Fibroblast of pulmonary artery (primary cell): ENCODE measurements around the gene MAP7D1.

Experiments
- DNase-seq: peaks from one replicate; pipeline ENCODE4 v3.0.0-alpha.2; 2010; ENCODE audit warnings: low read depth
- H3K4me3 ChIP-seq: replicated peaks from 2 replicates; pipeline ENCODE4 v1.5.1; 2011; ENCODE audit warnings: low read depth, mild to moderate bottlenecking, control low read depth, low read length, moderate library complexity
- TF ChIP-seq, protein P1 (sequence below): IDR thresholded peaks from 2 replicates; pipeline ENCODE4 v1.5.1; 2011; ENCODE audit warnings: mild to moderate bottlenecking, control low read depth, low read length, inconsistent platforms; ENCODE audit errors: missing control alignments

Gene MAP7D1

DNA sequence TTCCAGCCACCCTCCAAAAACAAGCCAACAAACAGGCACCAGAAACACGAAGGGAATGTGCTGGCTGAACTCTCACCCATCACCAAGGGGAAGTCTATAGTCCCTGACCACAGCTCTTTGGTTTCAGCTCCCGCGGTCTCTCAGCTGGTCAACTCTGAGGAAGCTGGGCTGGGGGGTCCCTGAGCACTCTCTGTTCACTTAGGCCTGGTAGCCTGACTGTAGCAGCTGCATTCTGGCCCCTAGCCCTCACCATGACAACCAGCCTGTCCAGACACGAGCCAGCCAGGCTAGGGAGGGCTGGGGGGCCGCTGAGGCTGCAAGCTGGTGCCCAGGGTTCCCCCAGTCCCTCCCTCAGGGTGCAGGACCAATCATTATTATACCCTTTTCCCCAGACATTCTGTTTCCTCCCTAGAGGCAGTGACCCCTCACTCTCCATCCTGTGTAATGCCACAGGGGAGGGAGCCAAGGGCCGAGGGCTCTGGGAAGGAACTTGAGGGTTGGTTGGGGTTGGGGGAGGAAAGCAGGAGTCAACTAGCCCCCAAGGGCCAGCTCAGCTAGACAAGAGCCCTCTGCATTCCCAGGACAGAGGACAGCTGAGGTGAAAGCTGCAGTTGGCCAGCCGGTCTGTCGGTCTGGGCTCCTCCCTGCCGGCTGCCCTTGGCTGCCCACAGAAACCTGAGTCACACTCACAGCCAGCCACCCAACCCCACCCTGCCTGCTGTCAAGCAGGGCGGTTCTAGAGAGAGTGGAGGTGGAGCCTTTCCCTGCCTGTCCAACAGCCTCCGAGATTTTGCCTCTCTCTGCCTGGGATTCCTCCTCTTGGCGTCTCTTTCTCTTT lies 5.4 kb upstream of the MAP7D1 start:
- H3K4me3 ChIP-seq = no peak overlapping the region
- peak; percentile 95 for DNase-seq
- TF ChIP-seq, protein P1, sequence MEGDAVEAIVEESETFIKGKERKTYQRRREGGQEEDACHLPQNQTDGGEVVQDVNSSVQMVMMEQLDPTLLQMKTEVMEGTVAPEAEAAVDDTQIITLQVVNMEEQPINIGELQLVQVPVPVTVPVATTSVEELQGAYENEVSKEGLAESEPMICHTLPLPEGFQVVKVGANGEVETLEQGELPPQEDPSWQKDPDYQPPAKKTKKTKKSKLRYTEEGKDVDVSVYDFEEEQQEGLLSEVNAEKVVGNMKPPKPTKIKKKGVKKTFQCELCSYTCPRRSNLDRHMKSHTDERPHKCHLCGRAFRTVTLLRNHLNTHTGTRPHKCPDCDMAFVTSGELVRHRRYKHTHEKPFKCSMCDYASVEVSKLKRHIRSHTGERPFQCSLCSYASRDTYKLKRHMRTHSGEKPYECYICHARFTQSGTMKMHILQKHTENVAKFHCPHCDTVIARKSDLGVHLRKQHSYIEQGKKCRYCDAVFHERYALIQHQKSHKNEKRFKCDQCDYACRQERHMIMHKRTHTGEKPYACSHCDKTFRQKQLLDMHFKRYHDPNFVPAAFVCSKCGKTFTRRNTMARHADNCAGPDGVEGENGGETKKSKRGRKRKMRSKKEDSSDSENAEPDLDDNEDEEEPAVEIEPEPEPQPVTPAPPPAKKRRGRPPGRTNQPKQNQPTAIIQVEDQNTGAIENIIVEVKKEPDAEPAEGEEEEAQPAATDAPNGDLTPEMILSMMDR = no peak

DNA sequence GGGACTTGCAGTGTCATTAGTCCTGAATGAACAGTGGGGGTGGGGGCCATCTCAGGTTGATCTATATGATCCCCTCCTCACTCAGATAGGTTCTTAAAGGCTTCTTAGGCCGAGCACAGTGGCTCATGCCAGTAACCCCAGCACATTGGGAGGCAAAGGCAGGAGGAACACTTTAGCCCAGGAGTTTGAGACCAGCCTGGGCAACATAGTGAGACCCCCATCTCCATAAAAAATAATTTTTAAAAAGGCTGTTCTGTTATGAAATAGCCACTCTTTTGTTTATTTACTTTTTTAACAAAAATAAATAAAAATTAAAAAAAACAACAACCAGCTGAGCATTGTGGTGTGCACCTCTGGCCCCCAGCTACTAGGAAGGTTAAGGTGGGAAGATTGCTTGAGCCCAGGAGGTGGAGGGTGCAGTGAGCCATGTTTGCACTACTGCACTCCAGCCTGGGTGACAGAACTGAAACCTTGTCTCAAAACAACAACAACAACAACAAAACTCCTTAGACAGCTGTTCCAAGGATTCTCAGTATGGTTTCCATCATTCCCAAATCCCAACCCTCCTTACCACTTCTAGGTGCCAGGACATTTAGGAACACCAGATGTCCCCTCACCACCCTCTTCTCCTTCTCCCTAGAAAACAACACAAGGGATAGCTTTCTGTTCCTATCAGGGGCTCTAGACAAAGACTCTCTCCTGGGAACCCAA lies 4.7 kb upstream of the MAP7D1 start:
- TF ChIP-seq, protein P1 = no peak
- H3K4me3 ChIP-seq = no peak overlapping the region
- DNase-seq = no peak

DNA sequence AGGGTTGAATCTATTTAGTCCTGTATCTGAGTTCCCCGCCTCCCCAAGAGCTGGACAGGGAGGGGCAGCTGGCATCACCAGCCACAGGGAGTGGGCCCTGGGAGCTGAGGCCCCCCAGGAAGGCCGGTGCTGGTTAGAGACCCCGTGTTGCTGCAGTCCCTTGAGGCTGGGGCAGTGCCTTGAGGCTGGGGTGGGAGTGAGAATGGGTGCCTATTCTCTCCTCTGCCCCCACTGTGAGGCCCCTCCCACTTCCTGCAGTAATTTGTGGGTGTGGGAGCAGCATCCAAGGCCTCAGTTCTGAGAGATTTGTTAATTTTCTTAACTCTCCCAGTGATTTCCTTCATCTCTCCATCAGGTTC lies 4.1 kb upstream of the MAP7D1 start:
- H3K4me3 ChIP-seq = no peak overlapping the region
- TF ChIP-seq, protein P1 = no peak
- DNase-seq = no peak

DNA sequence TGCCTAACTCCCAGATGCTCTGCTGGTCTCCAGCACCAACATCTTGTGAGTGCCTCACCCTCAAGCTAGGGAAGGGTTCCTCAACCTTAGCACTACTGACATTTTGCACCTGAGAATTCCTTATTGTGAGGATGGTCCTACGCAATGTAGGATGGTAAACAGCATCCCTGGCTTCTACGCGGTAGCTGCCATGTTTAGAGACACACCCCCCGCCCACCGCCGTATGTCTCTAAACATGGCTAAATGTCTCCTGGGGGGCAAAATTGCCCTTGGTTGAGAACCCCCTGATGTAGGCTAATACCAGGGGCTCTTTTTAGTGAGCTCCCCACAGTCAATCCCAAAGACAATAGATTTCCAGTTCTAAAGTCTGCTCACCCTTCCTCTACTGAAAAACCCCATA lies 2.5 kb upstream of the MAP7D1 start:
- TF ChIP-seq, protein P1 = no peak
- no peak overlapping the region for H3K4me3 ChIP-seq
- no peak for DNase-seq

DNA sequence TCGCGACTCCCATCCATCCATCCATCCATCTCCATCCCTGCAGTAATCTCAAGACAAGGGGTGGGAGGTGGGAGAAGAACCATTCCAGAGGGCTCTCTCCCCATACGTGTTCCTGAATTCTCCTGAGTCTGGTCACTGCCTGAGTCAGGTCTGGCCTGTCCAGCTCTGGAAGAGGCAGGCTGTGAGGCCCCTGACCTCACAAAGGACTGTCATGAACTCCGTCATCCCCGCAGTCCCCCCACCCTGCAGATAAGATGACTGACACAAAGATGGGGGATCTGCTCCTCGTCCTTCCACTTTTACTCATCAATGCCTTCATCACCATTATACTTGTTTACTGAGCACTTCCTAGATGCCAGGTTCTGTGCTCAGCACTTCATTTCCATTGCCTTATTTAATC lies 1.6 kb upstream of the MAP7D1 start:
- DNase-seq = no peak
- no peak overlapping the region for H3K4me3 ChIP-seq
- TF ChIP-seq, protein P1 = no peak

DNA sequence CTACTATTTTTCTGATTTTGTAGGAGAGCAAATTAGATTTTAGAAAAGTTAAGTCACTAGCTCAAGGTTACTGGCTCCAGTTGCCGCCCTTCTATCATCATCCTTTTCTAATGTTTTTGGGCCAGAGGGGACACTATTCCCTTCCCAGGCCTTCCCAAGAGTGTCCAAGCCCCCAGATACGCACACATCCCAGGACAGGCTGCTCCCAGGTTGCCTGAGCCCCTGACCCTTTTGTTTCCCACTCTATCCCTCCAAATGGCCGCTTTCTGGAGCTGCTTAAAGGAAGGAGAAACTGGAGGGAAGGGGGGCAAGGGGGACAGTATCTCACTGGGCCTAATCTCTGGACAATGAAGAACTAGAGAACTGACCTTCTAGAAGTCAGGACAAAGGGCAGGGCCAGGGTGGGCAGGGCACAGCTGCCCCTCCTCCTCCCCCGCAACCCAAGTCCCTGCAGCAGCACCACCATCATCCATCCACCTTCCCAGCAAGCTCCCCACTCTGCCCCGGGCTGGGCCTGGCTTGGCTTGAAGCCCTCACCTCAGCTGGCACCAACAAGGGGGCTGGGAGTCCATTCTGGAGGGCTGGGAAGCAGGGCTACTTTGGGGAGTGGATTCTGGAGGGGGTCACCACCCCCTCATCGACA lies 1.1 kb upstream of the MAP7D1 start:
- no peak for DNase-seq
- TF ChIP-seq, protein P1 = no peak
- H3K4me3 ChIP-seq = peak overlapping the region; percentile 96
